GM18519 (cell line): Measurements from ENCODE around the gene TPRN.

Experiments
- ATAC-seq: cut with Tn5 transposase; IDR thresholded peaks from one replicate; pipeline ENCODE4 v1.9.1; 2021; ENCODE audit warnings: mild to moderate bottlenecking, moderate library complexity; ENCODE audit not compliant: unreplicated experiment, low FRiP score

The TPRN gene

GRCh38 chr9:137147091-137147792 is 53.3 kb downstream of the TPRN start:
- no peak for ATAC-seq

- ATAC-seq, result no peak
Observed at GRCh38 chr9:137146527-137146918, 54.0 kb downstream of the TPRN start.

GRCh38 chr9:137145731-137146526 is 54.6 kb downstream of the TPRN start:
- ATAC-seq, result no peak

- ATAC-seq, result no peak
Observed at GRCh38 chr9:137143459-137143858, 57.1 kb downstream of the TPRN start.

- no peak for ATAC-seq
Observed at GRCh38 chr9:137141976-137142936, 58.3 kb downstream of the TPRN start.
